Thyroid gland (tissue), 4 donors: ENCODE data around the gene IKZF5. TPM values are rescaled to one million over a fixed set of nuclear protein-coding genes. Genes with fewer than 3 reads are reported as not detected.
A peak's percentile ranks its signal among the peaks of the same experiment; 100 is the strongest.

Experiments used
- DNase-seq, 2 donors: peaks; one replicate each; pipeline ENCODE4 v3.0.0-alpha.2; 2019
- H3K27ac ChIP-seq, 3 donors: fragments of 200-600 bp; sonication (generic); 1 replicate in 2 of 3; 2 replicates in 1 of 3; pipeline ENCODE4 v1.5.1; 2016 to 2019; ENCODE audit warnings: mild to moderate bottlenecking in 1 of 3, moderate library complexity in 1 of 3
- H3K27me3 ChIP-seq: fragments of 200-600 bp; sonication (generic); one replicate; pipeline ENCODE4 v1.5.1; 2019
- H3K36me3 ChIP-seq, 2 donors: fragments of 200-600 bp; sonication (generic); one replicate each; pipeline ENCODE4 v1.5.1; 2016 to 2019
- H3K4me1 ChIP-seq, 2 donors: fragments of 200-600 bp; sonication (generic); one replicate each; pipeline ENCODE4 v1.5.1; 2017 to 2019
- H3K4me3 ChIP-seq, 3 donors: fragments of 200-600 bp; sonication (generic); replicated peaks in 1 of 3; 1 replicate in 2 of 3; 2 replicates in 1 of 3; pipeline ENCODE4 v1.5.1; 2016; ENCODE audit warnings: mild to moderate bottlenecking in 1 of 3
- H3K9me3 ChIP-seq: fragments of 200-600 bp; sonication (generic); one replicate; pipeline ENCODE4 v1.5.1; 2017
- CTCF ChIP-seq, 6 experiments: fragments of 200-600 bp in 3 of 6; fragments of 450-650 bp in 3 of 6; sonication (generic) in 3 of 6; IDR thresholded peaks; one replicate each; pipeline ENCODE4 v1.5.1; 2016 to 2019; ENCODE audit warnings: antibody characterized with exemption in 6 of 6, mild to moderate bottlenecking in 2 of 6, inconsistent platforms in 1 of 6, moderate library complexity in 1 of 6
- POLR2A ChIP-seq, 2 donors: fragments of 450-650 bp; IDR thresholded peaks; one replicate each; pipeline ENCODE4 v1.6.1; 2017; ENCODE audit warnings: antibody characterized with exemption in 2 of 2, mild to moderate bottlenecking in 2 of 2, moderate library complexity in 1 of 2
- WGBS, 2 donors: methylation state at CpG; one replicate each; pipeline ENCODE4 v1.1.5; 2017; 5-methylcytosine and 5-hydroxymethylcytosine counted together
- intact Hi-C: fragments of 100-400 bp; cut with DNase I; formaldehyde crosslinking; loops from one replicate; pipeline ENCODE4 v1.15.1; 2023
- total RNA-seq, 4 donors: library from RNA; depleted of rRNA; stranded (reverse); fragments of >200 nt; gene quantifications; one replicate each; pipeline ENCODE4 v1.2.3, GENCODE V29; 2016

IKZF5 gene
- total RNA-seq, 4 donors from 2014 or later = 11.5 to 24.5 (median 13.3) TPM

GRCh38 chr10:122957474-122957873, 51.1 kb downstream of the IKZF5 start:
- Histone ChIP-seq H3K27me3 (no peaks in the 10 kb centered on the region), H3K4me3 (no peak overlapping the region), H3K36me3 (no peaks in the 10 kb centered on the region), H3K9me3 (no peaks in the 10 kb centered on the region), H3K4me1 (peaks cover 5 to 13% of the 10 kb centered on the region in 2 donors), H3K27ac (no peak overlapping the region)
- no peak for DNase-seq
- 71 to 77% methylated on average over 5 of the region's 5 CpGs for WGBS, 2 donors
- intact Hi-C loops = no loop called here
- no peak for TF ChIP-seq CTCF (IDR thresholded peaks at IDR 0.05)
- TF ChIP-seq POLR2A (IDR thresholded peaks at IDR 0.05) = no peak

GRCh38 chr10:122955892-122956291, 52.7 kb downstream of the IKZF5 start:
- 92 to 100% methylated on average over 1 of the region's 1 CpG for WGBS, 2 donors
- TF ChIP-seq POLR2A (IDR thresholded peaks at IDR 0.05) (no peak), CTCF (IDR thresholded peaks at IDR 0.05) (no peak)
- Histone ChIP-seq H3K27ac (no peak overlapping the region), H3K9me3 (no peaks in the 10 kb centered on the region), H3K36me3 (no peaks in the 10 kb centered on the region), H3K4me3 (no peak overlapping the region), H3K4me1 (peaks cover 5 to 13% of the 10 kb centered on the region in 2 donors), H3K27me3 (no peaks in the 10 kb centered on the region)
- no peak for DNase-seq
- intact Hi-C loops = no loop called here

GRCh38 chr10:122954731-122955050, 53.9 kb downstream of the IKZF5 start:
- Histone ChIP-seq H3K4me3 (peak overlapping the region in 2 of 3 donors; percentile 12 to 84), H3K27ac (no peak overlapping the region), H3K9me3 (no peaks in the 10 kb centered on the region), H3K27me3 (no peaks in the 10 kb centered on the region), H3K4me1 (peaks cover 5 to 13% of the 10 kb centered on the region in 2 donors), H3K36me3 (no peaks in the 10 kb centered on the region)
- TF ChIP-seq POLR2A (IDR thresholded peaks at IDR 0.05) (no peak), CTCF (IDR thresholded peaks at IDR 0.05) (no peak)
- DNase-seq = no peak
- WGBS, 2 donors = 71 to 72% methylated on average over 11 to 13 of the region's 13 CpGs
- intact Hi-C loops = no loop called here

- Histone ChIP-seq H3K36me3 (no peaks in the 10 kb centered on the region), H3K27me3 (no peaks in the 10 kb centered on the region), H3K27ac (no peak within 1 kb of the TSS), H3K4me3 (peak within 1 kb of the TSS; percentile 47 to 85 (median 84)), H3K9me3 (no peaks in the 10 kb centered on the region), H3K4me1 (peaks cover 5 to 13% of the 10 kb centered on the region in 2 donors)
- intact Hi-C loops = no loop called here
- TF ChIP-seq POLR2A (IDR thresholded peaks at IDR 0.05) (peak in 1 of 2 donors; percentile 54), CTCF (IDR thresholded peaks at IDR 0.05) (peak in 1 of 6 experiments; percentile 18)
- WGBS, 2 donors = 7 to 11% methylated on average over 16 to 34 of the region's 77 CpGs
- peak; percentile 97 to 98 for DNase-seq
These were observed 54.5 kb downstream of the IKZF5 start, which contains the start of gene C10orf88 for GRCh38 chr10:122953902-122954730. Gene C10orf88, minus strand, starts transcription at chr10:122954227. Its CDS starts 49 bp downstream, at chr10:122954178.

GRCh38 chr10:122949296-122949695, 59.3 kb downstream of the IKZF5 start:
- no peak for DNase-seq
- H3K36me3 ChIP-seq = peaks cover 4 to 21% of the 10 kb centered on the region in 2 donors
- no peaks in the 10 kb centered on the region for H3K27me3 ChIP-seq
- 97% methylated on average over 3 of the region's 3 CpGs for WGBS, 2 donors
- intact Hi-C loops = no loop called here
- TF ChIP-seq POLR2A (IDR thresholded peaks at IDR 0.05) (no peak), CTCF (IDR thresholded peaks at IDR 0.05) (no peak)
- no peak overlapping the region for H3K27ac ChIP-seq
- no peaks in the 10 kb centered on the region for H3K9me3 ChIP-seq
- H3K4me1 ChIP-seq = peaks cover 0 to 7% of the 10 kb centered on the region in 2 donors
- H3K4me3 ChIP-seq = no peak overlapping the region
